Coronary artery (tissue), 2 donors: ENCODE measurements around the gene GRK1.

Experiments
- DNase-seq: peaks from one replicate; pipeline ENCODE4 v3.0.0-alpha.2; 2017; ENCODE audit warnings: low spot score
- H3K27ac ChIP-seq, 2 donors: fragments of 200-600 bp; sonication (generic); one replicate each; pipeline ENCODE4 v1.5.1; 2016 to 2019
- H3K4me3 ChIP-seq: fragments of 200-600 bp; sonication (generic); 2 replicates; pipeline ENCODE4 v1.5.1; 2016; ENCODE audit warnings: mild to moderate bottlenecking, moderate library complexity
- TF ChIP-seq, protein P1 (sequence below): fragments of 200-600 bp; sonication (generic); IDR thresholded peaks from one replicate; pipeline ENCODE4 v1.5.1; 2019; ENCODE audit warnings: antibody characterized with exemption

Gene GRK1

DNA sequence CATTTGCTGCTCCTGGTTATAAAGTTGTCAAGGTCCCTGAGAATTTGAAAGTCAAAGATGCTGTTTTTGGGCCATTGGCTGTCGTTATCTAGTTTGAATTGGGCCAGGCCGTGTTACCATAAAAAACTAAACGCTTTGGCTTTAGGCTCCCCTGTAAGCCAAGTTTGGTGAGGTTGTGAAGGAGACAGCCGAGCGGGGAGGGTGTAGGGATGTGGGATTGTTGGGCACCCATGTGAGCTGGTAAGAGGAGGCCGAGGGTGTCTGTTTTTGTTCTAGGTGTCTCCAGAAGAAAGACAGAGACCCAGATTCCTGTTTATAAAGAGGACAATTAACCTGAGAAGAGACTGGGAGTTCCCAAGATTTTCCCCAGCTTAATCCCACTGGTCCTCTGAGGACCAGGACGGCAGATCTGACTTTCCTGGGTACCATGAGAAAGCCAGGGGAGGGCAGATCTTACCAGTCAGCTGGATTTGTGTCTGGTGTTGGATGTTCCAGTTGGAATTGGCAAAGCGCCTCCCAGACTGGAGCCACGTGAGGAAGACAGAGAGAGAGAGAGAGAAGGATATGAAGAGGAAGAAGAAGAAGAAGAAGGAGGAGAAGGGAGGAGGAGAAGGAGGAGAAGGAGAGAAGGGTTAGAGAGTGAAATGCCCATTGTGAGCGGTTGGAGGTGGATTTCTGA lies 117.1 kb downstream of the GRK1 start:
- TF ChIP-seq, protein P1, sequence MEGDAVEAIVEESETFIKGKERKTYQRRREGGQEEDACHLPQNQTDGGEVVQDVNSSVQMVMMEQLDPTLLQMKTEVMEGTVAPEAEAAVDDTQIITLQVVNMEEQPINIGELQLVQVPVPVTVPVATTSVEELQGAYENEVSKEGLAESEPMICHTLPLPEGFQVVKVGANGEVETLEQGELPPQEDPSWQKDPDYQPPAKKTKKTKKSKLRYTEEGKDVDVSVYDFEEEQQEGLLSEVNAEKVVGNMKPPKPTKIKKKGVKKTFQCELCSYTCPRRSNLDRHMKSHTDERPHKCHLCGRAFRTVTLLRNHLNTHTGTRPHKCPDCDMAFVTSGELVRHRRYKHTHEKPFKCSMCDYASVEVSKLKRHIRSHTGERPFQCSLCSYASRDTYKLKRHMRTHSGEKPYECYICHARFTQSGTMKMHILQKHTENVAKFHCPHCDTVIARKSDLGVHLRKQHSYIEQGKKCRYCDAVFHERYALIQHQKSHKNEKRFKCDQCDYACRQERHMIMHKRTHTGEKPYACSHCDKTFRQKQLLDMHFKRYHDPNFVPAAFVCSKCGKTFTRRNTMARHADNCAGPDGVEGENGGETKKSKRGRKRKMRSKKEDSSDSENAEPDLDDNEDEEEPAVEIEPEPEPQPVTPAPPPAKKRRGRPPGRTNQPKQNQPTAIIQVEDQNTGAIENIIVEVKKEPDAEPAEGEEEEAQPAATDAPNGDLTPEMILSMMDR: no peak
- DNase-seq: no peak
- no peak overlapping the region for H3K4me3 ChIP-seq
- no peak overlapping the region for H3K27ac ChIP-seq

DNA sequence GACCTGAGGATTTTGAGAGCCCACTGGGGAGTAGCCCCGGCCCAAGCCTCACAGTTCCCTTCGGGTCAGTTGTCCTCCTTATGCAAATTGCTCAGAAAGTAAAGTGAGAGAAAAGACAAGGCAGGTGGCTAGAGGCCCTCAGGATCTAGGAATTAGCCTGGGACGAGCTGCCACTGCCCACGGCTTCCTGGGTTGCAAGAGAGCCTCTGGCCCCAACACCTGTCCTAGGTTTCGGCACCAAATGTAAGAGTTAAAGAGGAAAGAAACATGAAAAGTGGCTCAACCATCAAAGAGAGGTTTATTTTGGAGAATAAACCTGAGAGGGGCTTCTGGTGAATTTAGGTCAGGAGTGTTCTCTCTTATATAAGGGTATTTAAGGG lies 117.6 kb downstream of the GRK1 start:
- no peak for DNase-seq
- TF ChIP-seq, protein P1: no peak
- Histone ChIP-seq H3K27ac (no peak overlapping the region), H3K4me3 (no peak overlapping the region)

DNA sequence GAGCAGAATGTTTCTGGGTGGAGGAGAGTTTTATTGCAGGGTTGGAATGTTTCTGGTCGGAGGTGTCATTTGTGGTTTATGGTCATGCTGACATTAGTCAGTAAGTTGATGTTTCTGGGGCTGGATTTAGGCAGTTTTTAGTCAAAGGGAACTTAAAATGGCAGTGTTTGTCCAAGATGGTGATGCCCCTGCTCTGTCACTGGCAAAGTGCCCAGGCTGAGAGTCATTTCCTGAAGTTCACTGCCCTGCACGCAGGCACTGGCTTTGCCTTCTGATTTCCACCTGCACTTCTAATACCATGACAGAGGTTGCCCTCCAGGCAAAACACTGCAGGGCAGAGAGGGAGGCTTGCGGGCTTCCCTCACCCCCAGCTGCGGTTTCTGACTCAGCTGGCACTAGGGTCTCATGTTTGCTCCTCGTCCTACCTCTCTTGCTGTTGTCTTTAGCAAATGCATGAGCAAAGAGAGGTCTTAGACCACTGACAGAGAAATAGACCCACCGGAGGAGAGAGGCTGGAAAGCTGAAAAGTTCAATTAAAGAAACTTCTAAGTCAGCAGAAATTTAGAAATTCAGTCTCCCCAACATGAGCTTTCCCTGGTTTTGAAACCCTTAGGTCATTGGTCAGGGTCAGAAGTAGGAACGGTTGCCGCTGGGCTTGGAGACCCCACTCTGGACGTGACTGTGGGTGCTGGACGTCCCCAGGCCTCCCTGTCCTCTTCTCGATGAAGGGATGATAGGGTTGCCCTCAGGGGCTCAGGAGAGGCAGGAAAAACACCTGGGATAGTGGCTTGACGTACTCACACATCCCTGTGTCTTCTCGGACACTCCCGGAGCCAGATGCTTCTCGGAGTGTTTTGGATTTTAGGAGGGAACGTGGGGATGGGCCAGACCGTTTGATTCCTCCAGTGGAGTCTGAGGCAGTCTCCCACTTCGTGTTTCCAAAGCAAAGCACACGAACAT lies 118.3 kb downstream of the GRK1 start:
- TF ChIP-seq, protein P1: no peak
- no peak for DNase-seq
- no peak overlapping the region for H3K27ac ChIP-seq

DNA sequence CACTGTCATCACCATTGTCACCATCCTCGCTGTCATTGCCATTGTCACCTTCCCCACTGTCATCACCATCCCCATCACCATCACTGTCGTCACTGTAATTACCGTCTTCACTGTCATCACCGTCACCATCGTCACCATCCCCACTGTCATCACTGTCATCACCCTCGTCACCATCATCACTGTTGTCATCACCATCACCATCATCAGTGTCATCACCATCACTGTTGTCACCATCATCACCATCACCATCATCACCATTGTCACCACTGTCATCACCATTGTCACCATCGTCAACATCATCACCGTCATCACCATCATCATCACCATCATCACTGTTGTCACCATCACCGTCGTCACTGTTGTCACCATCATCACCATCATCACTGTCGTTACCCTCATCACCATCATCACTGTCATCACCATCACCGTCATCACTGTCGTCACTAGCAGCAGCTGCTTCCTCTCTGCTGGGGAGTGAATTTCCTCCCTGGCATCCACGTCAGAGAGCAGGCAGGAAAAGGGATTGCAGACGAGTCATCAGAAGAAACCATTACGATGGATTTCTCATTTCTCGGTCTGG lies 119.3 kb downstream of the GRK1 start:
- no peak overlapping the region for H3K27ac ChIP-seq
- TF ChIP-seq, protein P1: no peak
- no peak for DNase-seq
- no peak overlapping the region for H3K4me3 ChIP-seq

More for the DNA sequence above, 118.3 kb downstream of the GRK1 start:
- no peak overlapping the region for H3K4me3 ChIP-seq
